ENCODE data around the gene FAM72C.
"Not testable (repeated sequence)": the region's sequence is repeated elsewhere in the genome, so short reads cannot be mapped to it uniquely, and the experiment has no call there.

GRCh38 chr1:143944576-143945240, 27.1 kb downstream of the FAM72C start:
- not testable (repeated sequence) for TF ChIP-seq CTCF, POLR2A (IDR thresholded peaks at IDR 0.05)

Measured in testis (tissue), 2 donors.